SK-N-MC (cell line): Measurements from ENCODE around the gene AUTS2.

Source experiments
- EZH2 ChIP-seq: fragments of 200-600 bp; sonication (generic); IDR thresholded peaks from one replicate; pipeline ENCODE4 v1.6.1; 2017; ENCODE audit warnings: antibody characterized with exemption
- POLR2AphosphoS5 ChIP-seq: IDR thresholded peaks from 2 replicates; pipeline ENCODE4 v1.6.1; 2012; ENCODE audit warnings: mild to moderate bottlenecking, low read depth, low read length, borderline replicate concordance

- TF ChIP-seq EZH2 (no peak), POLR2AphosphoS5 (no peak)
Measured at GRCh38 chr7:69885431-69885830, 287.2 kb downstream of the AUTS2 start.
